H9 (cell line): Measurements from ENCODE around the gene ASB7. TPM values are rescaled to one million over a fixed set of nuclear protein-coding genes. Genes with fewer than 3 reads are reported as not detected.

ENCODE experiments used
- DNase-seq: peaks from one replicate; pipeline ENCODE4 v3.0.0-alpha.2; 2017
- H2AFZ ChIP-seq: one replicate; pipeline ENCODE4 v1.6.1; 2013; ENCODE audit warnings: mild to moderate bottlenecking, low read length, control low read depth, moderate library complexity
- H2AK5ac ChIP-seq: 2 replicates; pipeline ENCODE4 v1.6.1; 2013; ENCODE audit warnings: low read length, control low read depth, mixed read lengths; ENCODE audit not compliant: insufficient read length
- H2BK120ac ChIP-seq: one replicate; pipeline ENCODE4 v1.6.1; 2013; ENCODE audit warnings: low read depth, mild to moderate bottlenecking, low read length, control low read depth, inconsistent platforms; ENCODE audit not compliant: poor library complexity, severe bottlenecking
- H2BK12ac ChIP-seq: 2 replicates; pipeline ENCODE4 v1.6.1; 2013; ENCODE audit warnings: low read length, control low read depth, mixed read lengths, low read depth; ENCODE audit not compliant: insufficient read length
- H2BK15ac ChIP-seq: 2 replicates; pipeline ENCODE4 v1.6.1; 2013; ENCODE audit warnings: low read depth, low read length, control low read depth
- H2BK20ac ChIP-seq: one replicate; pipeline ENCODE4 v1.6.1; 2013; ENCODE audit warnings: low read depth, mild to moderate bottlenecking, low read length, control low read depth, inconsistent platforms; ENCODE audit not compliant: poor library complexity, severe bottlenecking
- H2BK5ac ChIP-seq: 2 replicates; pipeline ENCODE4 v1.6.1; 2013; ENCODE audit warnings: low read length, control low read depth, mixed read lengths; ENCODE audit not compliant: insufficient read length
- H3K14ac ChIP-seq: 2 replicates; pipeline ENCODE4 v1.6.1; 2013; ENCODE audit warnings: low read length, control low read depth; ENCODE audit not compliant: insufficient read depth
- H3K18ac ChIP-seq: 2 replicates; pipeline ENCODE4 v1.6.1; 2013; ENCODE audit warnings: low read depth, mild to moderate bottlenecking, mixed read lengths, low read length, control low read depth; ENCODE audit not compliant: insufficient read length
- H3K23ac ChIP-seq: 2 replicates; pipeline ENCODE4 v1.6.1; 2013; ENCODE audit warnings: low read length, control low read depth, mixed read lengths, low read depth; ENCODE audit not compliant: insufficient read length
- H3K23me2 ChIP-seq: 2 replicates; pipeline ENCODE4 v1.6.1; 2013; ENCODE audit warnings: low read depth, mild to moderate bottlenecking, mixed read lengths, low read length, control low read depth; ENCODE audit not compliant: insufficient read length, poor library complexity, severe bottlenecking
- H3K27ac ChIP-seq: 2 replicates; pipeline ENCODE4 v1.5.1; 2013; ENCODE audit warnings: low read length, control low read depth, mixed read lengths, low read depth; ENCODE audit not compliant: insufficient read length
- H3K27me3 ChIP-seq: 2 replicates; pipeline ENCODE4 v1.6.1; 2013; ENCODE audit warnings: low read length, control low read depth, inconsistent platforms; ENCODE audit not compliant: insufficient read depth
- H3K4ac ChIP-seq: 2 replicates; pipeline ENCODE4 v1.6.1; 2013; ENCODE audit warnings: low read depth, mild to moderate bottlenecking, control low read depth, inconsistent platforms, low read length, moderate library complexity
- H3K4me1 ChIP-seq: 2 replicates; pipeline ENCODE4 v1.6.1; 2013; ENCODE audit warnings: low read length, control low read depth, inconsistent platforms; ENCODE audit not compliant: insufficient read depth
- H3K4me2 ChIP-seq: 2 replicates; pipeline ENCODE4 v1.6.1; 2013; ENCODE audit warnings: low read length, control low read depth, mixed read lengths; ENCODE audit not compliant: insufficient read length, insufficient read depth
- H3K56ac ChIP-seq: 2 replicates; pipeline ENCODE4 v1.6.1; 2013; ENCODE audit warnings: low read depth, mild to moderate bottlenecking, mixed read lengths, low read length, control low read depth; ENCODE audit not compliant: insufficient read length
- H3K79me1 ChIP-seq: 2 replicates; pipeline ENCODE4 v1.6.1; 2013; ENCODE audit warnings: low read depth, mild to moderate bottlenecking, moderate library complexity, low read length, control low read depth, inconsistent platforms; ENCODE audit not compliant: insufficient read depth, poor library complexity, severe bottlenecking
- H3K79me2 ChIP-seq: 2 replicates; pipeline ENCODE4 v1.6.1; 2013; ENCODE audit warnings: low read length, control low read depth, inconsistent platforms; ENCODE audit not compliant: insufficient read depth
- H3K9ac ChIP-seq: 2 replicates; pipeline ENCODE4 v1.6.1; 2013; ENCODE audit warnings: low read length, control low read depth, mixed read lengths; ENCODE audit not compliant: insufficient read length; ENCODE audit errors: extremely low read depth
- H3K9me3 ChIP-seq: one replicate; pipeline ENCODE4 v1.6.1; 2013; ENCODE audit warnings: low read depth, low read length, inconsistent platforms; ENCODE audit not compliant: control insufficient read depth
- H3T11ph ChIP-seq: one replicate; pipeline ENCODE4 v1.6.1; 2013; ENCODE audit warnings: mild to moderate bottlenecking, low read length, control low read depth, inconsistent platforms
- H4K20me1 ChIP-seq: one replicate; pipeline ENCODE4 v1.6.1; 2013; ENCODE audit not compliant: control insufficient read depth, insufficient read length, insufficient read depth
- H4K5ac ChIP-seq: 2 replicates; pipeline ENCODE4 v1.6.1; 2013; ENCODE audit warnings: low read depth, mild to moderate bottlenecking, mixed read lengths, low read length, control low read depth; ENCODE audit not compliant: insufficient read length
- H4K8ac ChIP-seq: replicated peaks from 2 replicates; pipeline ENCODE4 v1.6.1; 2013; ENCODE audit warnings: low read length, control low read depth, mixed read lengths, low read depth; ENCODE audit not compliant: insufficient read length
- H4K91ac ChIP-seq: 2 replicates; pipeline ENCODE4 v1.6.1; 2013; ENCODE audit warnings: low read depth, mild to moderate bottlenecking, moderate library complexity, mixed read lengths, low read length, control low read depth; ENCODE audit not compliant: insufficient read length
- H3K27ac Mint-ChIP-seq, 3 experiments: 2 replicates in 2 of 3; 3 replicates in 1 of 3; pipeline ENCODE4 v1.8.0; 2020 to 2021; ENCODE audit warnings: mixed read lengths in 3 of 3, mild to moderate bottlenecking in 1 of 3, moderate library complexity in 1 of 3
- H3K27me3 Mint-ChIP-seq: 2 replicates; pipeline ENCODE4 v1.8.0; 2021; ENCODE audit warnings: low read depth, mild to moderate bottlenecking, moderate library complexity, mixed read lengths
- H3K36me3 Mint-ChIP-seq, 3 experiments: 2 replicates in 2 of 3; 3 replicates in 1 of 3; pipeline ENCODE4 v1.8.0; 2020 to 2021; ENCODE audit warnings: low read depth in 3 of 3, mixed read lengths in 3 of 3; ENCODE audit not compliant: insufficient read depth in 1 of 3
- H3K4me1 Mint-ChIP-seq, 2 experiments: 2 replicates each; pipeline ENCODE4 v1.8.0; 2020; ENCODE audit warnings: mixed read lengths in 2 of 2
- H3K4me3 Mint-ChIP-seq, 2 experiments: 2 replicates in 1 of 2; 3 replicates in 1 of 2; pipeline ENCODE4 v1.8.0; 2020 to 2021; ENCODE audit warnings: mild to moderate bottlenecking in 2 of 2, mixed read lengths in 2 of 2, moderate library complexity in 1 of 2
- H3K9me3 Mint-ChIP-seq, 2 experiments: 2 replicates in 1 of 2; 3 replicates in 1 of 2; pipeline ENCODE4 v1.8.0; 2020; ENCODE audit warnings: mild to moderate bottlenecking in 2 of 2, mixed read lengths in 2 of 2, moderate library complexity in 1 of 2
- CTCF ChIP-seq: fragments of 200-600 bp; sonication (generic); conservative IDR thresholded peaks from 3 replicates; pipeline ENCODE4 v1.8.0; 2021; ENCODE audit warnings: antibody characterized with exemption, mild to moderate bottlenecking
- WGBS: extraction: QIAGEN DNeasy Blood & Tissue Kit; methylation state at CpG from one replicate; pipeline ENCODE4 v1.1.7; 2013; ENCODE audit warnings: missing lambda C conversion rate, low lambda C conversion rate, mixed read lengths; ENCODE audit not compliant: insufficient read length; ENCODE audit errors: extremely low coverage; 5-methylcytosine and 5-hydroxymethylcytosine counted together
- total RNA-seq: library from RNA; stranded (reverse); gene quantifications from 2 replicates; pipeline ENCODE4 v1.2.1, GENCODE V29; 2021

ASB7 gene
- total RNA-seq, 1 experiment from 2014 or later, result 12.8 TPM

GRCh38 chr15:100651253-100651652 lies 48.9 kb downstream of the ASB7 start:
- H3K18ac ChIP-seq, result no peak overlapping the region
- H2BK20ac ChIP-seq, result no peak overlapping the region
- H2BK15ac ChIP-seq, result no peak overlapping the region
- H3T11ph ChIP-seq, result no peak overlapping the region
- no peaks in the 10 kb centered on the region for H3K4me1 ChIP-seq
- H4K91ac ChIP-seq, result no peak overlapping the region
- no peaks in the 10 kb centered on the region for H3K27me3 Mint-ChIP-seq
- H3K4me2 ChIP-seq, result no peak overlapping the region
- no peaks in the 10 kb centered on the region for H3K79me1 ChIP-seq
- H3K14ac ChIP-seq, result no peak overlapping the region
- no peak overlapping the region for H4K8ac ChIP-seq
- no peak overlapping the region for H3K23ac ChIP-seq
- H2BK12ac ChIP-seq, result no peak overlapping the region
- no peak overlapping the region for H2BK5ac ChIP-seq
- H3K36me3 Mint-ChIP-seq, result no peaks in the 10 kb centered on the region; a peak in 1 of 7 replicates
- H3K27me3 ChIP-seq, result no peaks in the 10 kb centered on the region
- no peaks in the 10 kb centered on the region for H3K79me2 ChIP-seq
- no peak overlapping the region for H3K9ac ChIP-seq
- H3K27ac Mint-ChIP-seq, result no peak overlapping the region
- no peak overlapping the region for H3K4ac ChIP-seq
- WGBS, result no CpG with 5 or more reads among the region's 5 CpGs
- no peak overlapping the region for H3K56ac ChIP-seq
- no peak overlapping the region for H2AFZ ChIP-seq
- TF ChIP-seq CTCF, result no peak
- no peak overlapping the region for H2AK5ac ChIP-seq
- no peaks in the 10 kb centered on the region for H4K20me1 ChIP-seq
- H3K9me3 Mint-ChIP-seq, result no peaks in the 10 kb centered on the region; a peak in 1 of 5 replicates
- H2BK120ac ChIP-seq, result no peak overlapping the region
- no peak overlapping the region for H4K5ac ChIP-seq
- H3K23me2 ChIP-seq, result no peaks in the 10 kb centered on the region
- H3K27ac ChIP-seq, result no peak overlapping the region
- DNase-seq, result no peak
- H3K4me1 Mint-ChIP-seq, result peaks cover 9 to 12% of the 10 kb centered on the region in 2 experiments
- H3K4me3 Mint-ChIP-seq, result no peak overlapping the region
- no peaks in the 10 kb centered on the region for H3K9me3 ChIP-seq
